NCI-H446 treated with DMSO at 0.1 percent for 48 hours (cell line): ENCODE measurements around the gene ITGAL.

Experiments
- DNase-seq: peaks from one replicate; lab custom pipeline; 2025; lab: John Stamatoyannopoulos, UW

Gene ITGAL

DNA sequence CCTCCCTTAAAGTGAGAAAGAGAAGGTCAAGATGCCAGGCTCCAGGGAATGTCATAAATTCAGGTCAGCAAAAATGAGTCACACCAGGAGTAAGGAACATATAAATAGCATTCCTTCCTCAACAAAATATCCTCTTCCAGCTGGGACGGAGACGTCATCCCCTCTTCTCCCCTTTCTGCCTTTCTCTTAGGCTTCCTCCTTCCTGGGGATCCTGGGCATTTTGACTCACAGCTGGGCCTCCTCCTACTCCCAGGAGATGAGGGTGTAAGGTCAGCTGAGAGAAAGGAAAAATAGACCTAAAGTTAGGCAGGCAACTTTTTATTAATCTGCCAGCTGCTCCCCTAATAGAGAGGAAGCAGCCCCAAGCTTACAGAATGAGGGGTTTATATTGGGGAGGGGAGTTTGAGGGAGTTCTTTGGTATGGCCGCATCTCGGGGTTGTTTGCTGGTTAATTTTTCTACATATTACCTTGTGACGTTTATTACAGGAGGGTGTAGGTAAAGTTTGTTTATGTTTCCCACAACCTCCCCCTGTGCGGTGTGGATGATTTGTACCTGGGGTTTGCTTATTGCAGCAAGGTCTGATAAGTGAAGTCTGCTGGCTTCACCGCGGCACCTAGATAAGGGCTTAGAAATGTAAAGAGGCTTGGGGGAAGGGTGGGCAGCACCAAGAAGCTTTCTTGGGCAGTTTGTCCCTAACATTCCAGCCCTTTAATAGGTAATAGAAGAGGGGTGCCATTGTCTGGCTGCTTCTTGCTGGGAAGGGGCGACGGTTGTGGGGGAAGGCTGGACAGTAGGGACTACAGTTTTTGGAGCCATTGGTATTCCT lies 69.2 kb downstream of the ITGAL start:
- no peak for DNase-seq

DNA sequence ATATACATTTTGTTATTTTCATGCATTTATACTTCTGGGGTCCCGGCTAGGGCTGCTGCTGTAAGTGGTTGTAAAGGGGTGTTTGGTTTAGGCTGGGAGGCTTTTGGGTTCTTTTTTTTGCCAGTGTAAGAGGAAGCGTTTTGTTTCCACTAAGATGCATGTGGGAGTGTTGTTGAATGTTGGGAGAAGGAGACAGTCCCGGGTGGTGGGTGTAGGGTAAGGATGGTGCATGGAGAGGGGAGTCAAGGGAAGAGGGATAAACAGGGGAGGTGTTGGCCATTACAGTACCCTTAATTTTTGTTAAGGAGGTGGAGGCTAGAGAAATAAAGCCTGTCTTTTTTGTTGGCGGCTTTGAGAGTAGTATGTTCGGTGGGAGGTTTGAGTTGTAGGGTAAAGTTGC lies 70.5 kb downstream of the ITGAL start:
- DNase-seq, result no peak

DNA sequence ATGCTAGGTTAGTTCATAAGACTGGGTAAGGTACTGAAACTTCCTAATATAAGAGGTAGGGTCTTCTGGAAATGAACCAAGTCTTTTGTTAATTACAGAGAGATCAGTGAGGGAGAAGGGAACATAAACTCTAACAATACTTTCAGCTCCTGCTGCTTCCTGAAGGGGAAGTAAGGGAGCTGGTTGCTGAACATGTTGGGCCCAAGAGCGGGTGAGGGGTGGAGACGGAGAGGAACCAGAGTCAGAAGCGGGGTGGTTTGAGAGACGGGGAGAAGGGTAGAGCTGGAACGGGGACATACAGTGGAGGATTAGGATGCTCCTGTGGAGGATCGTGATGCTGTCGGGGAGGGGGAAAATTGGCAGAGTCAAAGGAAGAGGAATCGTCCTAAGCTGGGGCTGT lies 73.6 kb downstream of the ITGAL start:
- DNase-seq, result no peak

DNA sequence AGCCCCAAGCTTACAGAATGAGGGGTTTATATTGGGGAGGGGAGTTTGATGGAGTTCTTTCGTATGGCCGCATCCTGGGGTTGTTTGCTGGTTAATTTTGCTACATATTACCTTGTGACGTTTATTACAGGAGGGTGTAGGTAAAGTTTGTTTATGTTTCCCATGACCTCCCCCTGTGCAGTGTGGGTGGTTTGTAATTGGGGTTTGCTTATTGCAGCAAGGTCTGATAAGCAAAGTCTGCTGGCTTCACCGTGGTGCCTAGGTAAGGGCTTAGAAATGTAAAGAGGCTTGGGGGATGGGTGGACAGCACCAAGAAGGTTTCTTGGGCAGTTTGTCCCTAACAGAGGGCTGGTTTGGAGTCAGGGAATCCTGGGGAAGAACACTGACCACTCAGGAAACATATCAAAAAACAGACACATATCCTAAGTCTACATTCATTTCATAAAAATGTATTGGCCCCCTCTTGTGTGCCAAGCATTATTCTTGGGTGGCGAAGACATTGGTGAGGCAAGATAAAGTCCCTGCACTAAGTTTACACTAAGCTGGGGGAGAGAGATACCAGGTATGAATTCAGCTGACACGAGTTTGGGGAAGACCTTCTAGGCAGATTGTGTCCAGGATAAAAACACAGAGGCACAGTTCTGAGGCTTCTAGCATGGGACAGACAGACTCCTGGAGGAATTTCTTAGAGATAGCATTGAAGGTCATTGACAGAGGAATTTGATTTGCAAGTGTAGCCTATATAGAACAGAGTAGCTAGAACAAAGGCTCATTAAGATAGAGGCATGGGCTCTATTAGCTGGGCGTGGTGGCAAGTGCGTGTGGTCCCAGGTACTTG lies 76.1 kb downstream of the ITGAL start:
- DNase-seq, result no peak

DNA sequence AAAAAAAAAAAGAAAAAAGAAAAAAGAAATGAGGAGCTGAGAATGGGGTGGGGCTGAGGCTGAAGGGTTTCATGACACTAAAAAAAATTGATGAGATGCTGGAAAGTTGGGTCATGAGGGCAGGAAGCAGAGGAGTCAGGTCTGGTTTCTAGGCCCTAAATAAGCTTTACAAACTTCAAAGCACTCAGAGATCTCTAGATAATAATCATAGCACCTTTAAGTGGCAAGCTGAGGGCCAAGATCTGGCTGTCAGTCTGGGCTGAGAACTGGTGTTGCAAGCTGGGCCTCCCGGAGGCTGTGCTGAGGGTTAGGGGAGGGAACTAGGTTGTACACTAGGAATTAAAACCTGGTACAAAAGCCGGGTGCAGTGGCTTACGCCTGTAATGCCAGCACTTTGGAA lies 79.2 kb downstream of the ITGAL start:
- no peak for DNase-seq

DNA sequence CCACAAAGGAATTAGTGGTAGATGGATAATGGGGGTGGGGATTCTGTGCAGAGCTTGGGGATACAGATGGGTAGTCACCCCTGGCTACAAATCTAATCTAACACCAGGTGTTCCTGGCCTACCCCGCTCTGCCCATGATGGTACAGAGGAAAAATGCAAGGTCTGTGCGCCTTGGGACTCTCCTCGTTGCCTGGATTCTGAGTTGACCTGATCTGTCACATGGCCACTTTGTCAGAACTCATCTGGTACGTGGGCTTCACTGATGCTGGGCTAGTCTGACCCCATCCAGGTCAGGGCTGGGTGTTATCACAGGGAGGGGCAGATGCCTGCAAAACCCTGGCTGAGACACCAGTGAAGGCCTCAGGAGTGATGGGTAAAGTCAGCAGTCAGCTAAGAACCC lies 80.4 kb downstream of the ITGAL start:
- no peak for DNase-seq

DNA sequence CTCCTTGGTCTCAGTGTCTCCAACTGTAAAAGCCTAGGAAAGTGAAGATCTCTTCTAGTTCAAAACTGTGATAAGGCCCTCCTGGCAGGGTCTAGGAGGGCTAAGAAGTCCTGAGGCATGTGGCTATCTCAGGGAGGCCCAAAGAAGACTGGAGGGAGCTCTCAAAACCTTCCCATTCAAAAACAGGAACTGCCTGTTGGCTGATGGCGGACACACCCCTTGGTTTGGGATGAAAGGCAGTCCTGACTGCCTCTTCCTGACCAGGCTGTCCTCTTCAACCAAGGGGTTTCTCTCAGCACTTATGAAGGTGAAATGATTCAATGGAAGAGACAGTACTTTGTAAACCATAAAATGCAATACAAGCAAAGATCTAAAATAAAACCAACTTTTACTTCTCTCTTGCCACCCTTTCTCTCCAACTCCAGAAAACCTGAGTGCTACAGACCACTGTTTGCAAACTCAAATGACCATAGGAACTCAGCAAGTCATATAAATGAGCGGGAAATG lies 80.9 kb downstream of the ITGAL start:
- DNase-seq, result no peak

DNA sequence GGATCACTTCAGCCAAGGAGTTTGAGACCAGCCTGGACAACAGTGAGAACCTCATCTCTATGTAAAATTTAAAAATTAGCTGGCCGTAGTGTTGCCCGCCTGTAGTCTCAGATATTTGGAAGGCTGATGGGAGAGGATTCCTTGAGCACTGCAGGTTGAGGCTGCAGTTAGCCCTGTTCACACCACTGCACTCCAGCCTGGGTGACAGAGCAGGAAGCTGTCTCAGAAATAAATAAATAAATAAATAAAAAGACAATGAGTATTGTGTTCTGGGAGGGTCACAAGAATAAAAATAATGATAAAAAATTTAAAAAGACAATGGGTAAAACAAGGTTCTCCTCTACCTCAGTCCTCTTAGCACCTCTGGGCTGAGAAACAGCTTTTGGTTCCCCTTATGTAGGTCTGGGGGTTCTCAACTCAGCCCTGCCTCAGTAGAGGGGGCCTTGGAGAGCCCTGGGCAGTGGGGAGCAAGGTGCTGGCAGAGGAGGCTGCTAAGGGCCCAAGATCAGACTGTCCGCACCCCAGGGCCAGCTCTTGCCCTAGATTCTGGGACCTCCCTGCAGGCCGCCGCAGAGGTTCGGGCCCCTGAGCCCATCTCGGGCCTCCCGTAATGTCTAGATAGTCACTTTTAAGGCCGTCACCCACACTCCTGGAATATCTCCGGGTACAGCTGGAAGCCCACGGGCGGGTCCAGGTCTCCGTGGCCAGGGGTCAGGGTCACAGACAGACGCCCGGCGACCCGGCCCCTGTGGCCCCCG lies 82.2 kb downstream of the ITGAL start:
- no peak for DNase-seq

DNA sequence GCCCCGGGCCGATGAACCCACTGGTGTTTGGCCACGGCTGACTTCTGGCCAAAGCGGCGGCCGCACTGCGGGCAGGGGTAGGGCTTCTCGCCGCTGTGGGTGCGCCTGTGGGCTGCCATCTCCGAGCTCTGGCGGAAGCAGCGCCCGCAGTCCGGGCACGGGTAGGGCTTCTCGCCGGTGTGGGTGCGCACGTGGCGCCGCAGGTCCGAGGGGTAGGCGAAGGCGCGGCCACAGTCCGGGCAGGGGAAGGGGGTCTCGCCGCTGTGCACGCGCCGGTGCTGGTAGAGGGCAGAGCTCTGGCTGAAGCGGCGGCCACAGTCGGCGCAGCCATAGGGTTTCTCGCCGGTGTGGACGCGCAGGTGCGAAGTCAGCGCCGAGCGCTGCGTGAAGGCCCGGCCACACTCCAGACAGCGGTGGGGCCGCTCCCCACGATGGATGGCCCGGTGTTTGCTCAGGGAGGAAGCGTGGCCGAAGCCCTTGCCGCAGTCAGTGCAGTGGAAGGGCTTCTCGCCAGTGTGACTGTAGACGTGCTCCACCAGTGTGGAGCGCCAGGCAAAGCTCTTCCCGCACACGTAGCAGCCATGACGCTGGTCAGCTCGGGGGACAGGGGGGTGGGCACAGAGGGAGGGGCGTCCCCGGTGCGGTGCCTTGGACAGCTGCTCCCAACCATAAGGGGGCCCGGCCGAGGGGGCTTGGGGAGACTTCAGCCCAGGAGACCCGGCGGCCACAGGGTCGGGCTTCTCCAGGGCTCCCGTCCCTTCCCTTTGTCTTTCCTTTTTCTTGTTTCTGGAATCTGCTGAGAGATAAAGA lies 83.0 kb downstream of the ITGAL start:
- no peak for DNase-seq

DNA sequence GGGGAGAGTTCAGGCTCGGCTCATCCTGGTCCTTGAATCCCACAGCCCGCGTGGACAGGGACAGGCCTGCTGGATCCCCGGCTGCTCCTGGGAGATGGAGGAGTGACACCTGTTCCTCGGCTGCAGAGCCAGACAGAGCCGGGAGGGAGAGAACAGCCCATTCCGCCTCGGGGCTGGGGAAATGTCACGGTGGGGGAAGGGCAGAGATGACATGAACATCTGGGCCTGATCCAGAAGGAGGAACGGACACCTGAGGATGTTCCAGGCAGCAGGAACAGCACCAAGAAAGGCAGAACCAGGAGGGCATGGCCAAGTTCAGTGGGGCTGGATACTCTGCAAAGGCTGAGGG lies 83.6 kb downstream of the ITGAL start:
- DNase-seq, result no peak

DNA sequence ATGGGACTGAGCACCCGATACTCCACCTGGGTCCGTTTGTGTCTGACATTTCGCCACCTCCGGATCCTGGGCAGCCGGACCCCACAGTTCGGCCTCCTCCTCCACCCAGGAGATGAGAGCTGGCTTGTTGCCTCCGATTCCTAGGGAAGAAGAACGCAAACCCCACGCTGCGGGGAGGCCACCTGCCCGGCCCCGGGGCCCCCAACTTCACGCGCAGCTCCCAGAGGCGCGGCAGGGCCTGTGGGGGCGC lies 85.1 kb downstream of the ITGAL start:
- DNase-seq, result no peak

DNA sequence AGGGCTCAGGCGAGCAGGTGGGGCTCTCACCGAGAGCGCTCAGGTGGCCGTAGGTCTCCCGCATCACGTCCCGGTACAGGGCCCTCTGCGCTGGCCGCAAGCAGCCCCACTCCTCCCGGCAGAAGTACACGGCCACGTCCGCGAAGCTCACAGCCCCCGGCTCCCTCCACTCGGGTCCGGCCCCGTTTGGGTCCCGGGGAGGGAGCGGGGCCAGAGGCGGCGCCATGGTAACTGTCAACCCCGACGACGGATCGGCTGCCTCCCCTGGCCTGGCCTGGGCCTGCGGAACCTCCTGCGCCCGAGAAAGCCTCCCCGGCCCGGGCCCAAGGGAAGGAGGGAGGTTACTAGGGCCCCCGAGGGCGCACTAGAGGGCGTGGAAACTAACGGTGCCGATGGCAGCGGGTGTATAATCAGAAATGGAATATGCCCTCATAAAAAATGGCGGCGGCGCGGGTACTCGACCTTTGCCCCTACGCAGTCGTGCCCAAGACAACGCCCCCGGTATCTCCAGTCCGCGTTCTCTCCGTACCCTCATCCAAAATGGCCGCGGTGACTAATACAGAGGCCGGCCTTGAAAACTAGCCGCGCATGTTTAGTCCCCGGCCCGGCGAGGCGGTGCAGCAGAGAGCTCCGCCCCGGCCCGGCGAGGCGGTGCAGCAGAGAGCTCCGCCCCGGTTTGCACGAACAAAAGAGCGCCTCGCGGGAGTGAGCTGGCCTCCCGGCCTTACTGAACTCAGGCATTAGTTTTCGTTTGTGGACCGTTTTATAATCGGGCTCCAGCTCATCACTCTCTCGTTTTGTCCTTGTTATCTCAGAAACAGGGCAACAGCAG lies 85.6 kb downstream of the ITGAL start, which contains the start of gene ZNF764:
ZNF764 (minus strand) TSS at position 418 of the 832 bp plus-strand sequence; CDS start at position 226, 192 bp downstream.
- DNase-seq, result peak; percentile 92

DNA sequence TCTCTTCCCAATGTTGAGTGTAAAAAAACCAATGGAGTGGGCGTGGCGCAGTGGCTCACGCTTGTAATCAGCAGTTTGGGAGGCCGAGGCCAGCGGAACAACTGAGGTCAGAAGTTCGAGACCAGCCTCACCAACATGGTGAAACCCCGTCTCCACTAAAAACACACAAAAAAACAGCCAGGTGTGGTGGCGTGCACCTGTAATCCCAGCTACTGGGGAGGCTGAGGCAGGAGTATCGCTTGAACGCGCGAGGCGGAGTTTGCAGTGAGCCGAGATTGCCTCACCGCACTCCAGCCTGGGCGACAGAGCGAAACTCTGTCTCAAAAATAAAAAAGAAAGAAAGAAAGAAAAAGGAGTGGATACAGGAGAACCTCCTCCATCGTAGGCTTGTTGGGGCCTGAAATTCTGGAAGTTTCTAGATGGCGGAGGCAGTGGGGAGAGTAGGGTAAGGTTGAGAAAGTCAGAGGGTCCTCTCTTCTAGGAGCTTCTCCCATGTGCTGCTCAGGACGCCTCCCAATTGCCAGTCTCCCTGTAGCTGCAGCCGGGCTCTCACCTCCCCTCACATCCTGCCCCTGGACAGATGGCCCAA lies 86.3 kb downstream of the ITGAL start:
- DNase-seq, result no peak

DNA sequence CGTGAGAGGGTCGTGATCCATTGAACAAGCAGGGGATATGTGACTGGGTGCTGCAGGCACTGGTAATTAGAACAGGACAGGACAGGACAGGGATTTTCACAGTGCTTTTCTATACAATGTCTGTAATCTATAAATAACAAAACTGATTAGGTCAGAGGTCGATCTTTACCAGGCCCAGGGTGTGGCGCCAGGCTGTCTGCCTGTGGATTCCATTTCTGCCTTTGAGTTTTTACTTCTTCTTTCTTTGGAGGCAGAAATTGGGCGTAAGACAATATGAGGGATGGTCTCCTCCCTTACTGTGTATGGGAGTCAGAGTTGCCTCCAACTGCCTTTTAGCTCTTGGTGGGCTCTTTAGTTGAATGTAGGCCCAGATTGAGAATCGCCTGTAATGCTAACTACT lies 87.1 kb downstream of the ITGAL start:
- DNase-seq, result no peak

DNA sequence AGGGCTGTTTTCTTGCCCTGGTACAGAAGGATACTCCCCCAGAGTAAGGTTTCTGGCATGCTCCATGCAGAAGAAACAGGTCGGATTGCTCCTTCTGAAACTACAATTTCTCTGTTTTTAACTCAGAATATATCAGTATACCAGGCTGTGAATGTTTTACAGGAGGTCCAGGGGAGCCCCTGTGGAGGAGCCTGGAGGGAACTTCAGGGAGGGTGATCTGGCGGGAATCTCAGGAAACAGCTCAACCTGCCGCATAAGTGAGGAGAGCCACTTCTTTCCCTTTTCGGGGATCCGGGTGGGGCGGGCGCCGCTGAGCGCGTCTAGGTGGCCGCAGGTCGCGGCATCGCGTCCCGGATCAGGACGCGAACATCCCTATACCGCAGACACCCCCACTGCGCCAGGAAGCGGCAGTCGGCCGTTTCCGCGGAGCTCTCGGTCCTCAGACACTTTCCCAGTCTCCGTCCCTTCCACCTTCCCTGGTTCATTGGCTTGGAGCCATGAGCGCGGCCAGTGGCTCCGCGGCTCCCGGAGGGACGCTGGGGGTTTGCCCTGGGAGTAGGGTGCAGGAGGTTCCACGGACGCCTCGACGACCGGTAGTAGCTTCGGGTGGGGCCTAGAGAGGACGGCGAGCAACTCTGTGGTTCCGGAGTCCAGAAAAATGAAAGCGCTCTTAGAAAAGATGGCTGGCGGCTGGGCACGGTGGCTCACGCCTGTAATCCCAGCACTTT lies 88.7 kb downstream of the ITGAL start:
- no peak for DNase-seq

DNA sequence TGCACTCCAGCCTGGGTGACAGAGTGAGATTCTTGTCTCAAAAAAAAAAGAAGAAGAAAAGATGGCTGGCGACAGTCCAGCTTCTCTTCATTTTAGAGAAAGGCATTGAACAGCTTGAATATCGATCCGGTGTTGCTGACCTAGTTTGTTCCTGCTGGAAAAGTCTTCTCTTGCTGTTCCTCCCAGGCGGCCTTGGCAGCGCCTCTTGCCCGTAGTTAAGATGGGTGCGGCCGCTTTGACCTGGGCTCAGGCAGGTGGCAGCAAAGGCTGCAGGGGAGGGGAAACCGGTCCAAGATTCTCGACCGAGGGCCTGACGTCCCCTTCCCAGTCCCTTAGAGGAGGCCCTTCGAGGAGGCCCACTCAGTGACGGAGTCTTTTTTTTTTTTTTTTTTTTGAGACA lies 89.5 kb downstream of the ITGAL start:
- DNase-seq, result no peak

DNA sequence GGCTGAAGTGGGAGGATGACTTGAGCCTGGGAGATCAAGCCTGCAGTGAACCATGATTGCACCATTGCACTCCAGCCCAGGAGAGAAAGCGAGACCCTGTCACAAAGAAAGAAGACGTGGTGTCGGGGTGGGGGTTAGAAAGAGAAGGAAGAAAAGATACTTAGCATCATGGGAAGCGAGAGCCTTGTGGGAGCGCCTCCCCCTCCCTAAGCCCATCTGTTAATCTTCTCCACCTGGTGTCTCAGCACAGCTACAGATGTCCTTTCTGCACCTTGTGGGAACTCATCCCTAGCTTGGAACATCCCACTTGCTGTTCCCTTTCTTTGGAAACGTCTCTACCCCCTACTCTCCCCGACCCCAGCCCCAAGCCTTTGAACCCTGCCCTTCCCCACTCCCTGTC lies 93.0 kb downstream of the ITGAL start:
- DNase-seq, result no peak

DNA sequence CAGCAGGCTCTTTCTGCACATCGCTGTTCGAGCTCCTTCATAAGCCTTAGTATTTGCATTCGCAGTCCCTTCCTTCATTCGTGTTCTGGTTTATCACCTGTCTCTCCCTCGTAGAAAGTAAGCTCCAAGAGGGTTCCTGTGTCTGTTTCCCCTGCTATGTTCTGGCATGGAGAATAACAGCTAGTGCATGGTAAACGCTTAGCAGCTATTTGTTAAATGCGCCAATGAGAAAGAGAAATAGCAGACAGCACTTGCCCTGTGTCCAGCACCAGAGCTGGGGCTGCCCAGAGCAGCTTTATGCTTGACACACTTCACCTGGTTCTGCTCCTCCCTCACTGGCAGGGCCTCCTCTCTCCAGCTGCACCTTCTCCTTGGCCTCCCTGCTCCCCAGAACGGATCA lies 93.4 kb downstream of the ITGAL start:
- DNase-seq, result no peak

DNA sequence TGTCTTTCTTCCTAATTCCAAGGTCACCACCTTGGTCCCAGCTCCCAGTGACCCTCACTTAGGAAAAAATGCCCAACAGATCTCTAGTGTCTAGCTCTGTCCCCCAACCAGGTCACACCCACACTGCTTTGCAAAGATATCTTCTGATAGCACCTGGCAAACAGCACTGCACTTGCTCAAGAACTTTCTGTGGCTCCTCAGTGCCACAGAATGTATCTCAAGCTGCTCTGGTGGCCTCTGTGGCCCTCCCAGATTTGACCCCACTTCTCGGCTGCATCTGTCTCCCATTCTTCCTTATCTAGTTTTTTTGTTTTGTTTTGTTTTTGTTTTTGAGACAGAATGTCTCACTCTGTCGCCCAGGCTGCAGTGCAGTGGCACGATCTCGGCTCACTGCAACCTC lies 94.0 kb downstream of the ITGAL start:
- DNase-seq, result no peak
